MCF 10A (cell line): Measurements from ENCODE around the gene FOXP1. TPM values are rescaled to one million over a fixed set of nuclear protein-coding genes. Genes with fewer than 3 reads are reported as not detected.
"Not testable (repeated sequence)": the region's sequence is repeated elsewhere in the genome, so short reads cannot be mapped to it uniquely, and the experiment has no call there.

Experiments
- BruUV-seq: library from RNA; stranded (reverse); fragments of 400-500 nt; replicated peaks from 2 replicates; lab custom pipeline; 2021; lab: Mats Ljungman, UMichigan
- CTCF ChIA-PET: fragments of 300-600 bp; sonication (Branson Sonifier 250); formaldehyde crosslinking; extraction: SDS; loops from one replicate; lab custom pipeline; 2021; ENCODE audit warnings: antibody characterized with exemption, inconsistent platforms; lab: Yijun Ruan, JAX
- POLR2A ChIA-PET: fragments of 300-600, 350-650 bp; sonication (Branson Sonifier 250); formaldehyde crosslinking; extraction: SDS; loops from one replicate; lab custom pipeline; 2020; ENCODE audit warnings: antibody characterized with exemption, inconsistent platforms; lab: Yijun Ruan, JAX
- DNase-seq: peaks from one replicate; pipeline ENCODE4 v3.0.0-alpha.2; 2018; ENCODE audit not compliant: unreplicated experiment
- H3K27ac Mint-ChIP-seq: one replicate; pipeline ENCODE4 v1.8.0; 2022; ENCODE audit warnings: mild to moderate bottlenecking, low read depth, mixed read lengths; ENCODE audit not compliant: unreplicated experiment
- H3K27me3 Mint-ChIP-seq: one replicate; pipeline ENCODE4 v1.8.0; 2022; ENCODE audit warnings: mixed read lengths; ENCODE audit not compliant: insufficient read depth, unreplicated experiment
- H3K36me3 Mint-ChIP-seq: one replicate; pipeline ENCODE4 v1.8.0; 2022; ENCODE audit warnings: mild to moderate bottlenecking, moderate library complexity, mixed read lengths; ENCODE audit not compliant: insufficient read depth, unreplicated experiment
- H3K4me1 Mint-ChIP-seq: one replicate; pipeline ENCODE4 v1.8.0; 2022; ENCODE audit warnings: mixed read lengths; ENCODE audit not compliant: insufficient read depth, unreplicated experiment
- H3K4me3 Mint-ChIP-seq: one replicate; pipeline ENCODE4 v1.8.0; 2022; ENCODE audit warnings: mild to moderate bottlenecking, moderate library complexity, mixed read lengths; ENCODE audit not compliant: unreplicated experiment
- H3K9me3 Mint-ChIP-seq: one replicate; pipeline ENCODE4 v1.8.0; 2022; ENCODE audit warnings: mixed read lengths; ENCODE audit not compliant: unreplicated experiment
- intact Hi-C: fragments of 100-400 bp; cut with micrococcal nuclease; formaldehyde crosslinking; loops from 2 replicates; pipeline ENCODE4 v1.14.1; 2022
- total RNA-seq: library from RNA; stranded (reverse); gene quantifications from 2 replicates; pipeline ENCODE4 v1.2.3, GENCODE V29; 2022
- TF ChIP-seq, protein P1 (sequence below): fragments of 200-600 bp; IDR thresholded peaks from one replicate; pipeline ENCODE4 v1.8.0; 2022; ENCODE audit warnings: antibody characterized with exemption, mild to moderate bottlenecking; ENCODE audit not compliant: unreplicated experiment

FOXP1 gene
- total RNA-seq, 1 experiment from 2014 or later: 49.0 TPM

DNA sequence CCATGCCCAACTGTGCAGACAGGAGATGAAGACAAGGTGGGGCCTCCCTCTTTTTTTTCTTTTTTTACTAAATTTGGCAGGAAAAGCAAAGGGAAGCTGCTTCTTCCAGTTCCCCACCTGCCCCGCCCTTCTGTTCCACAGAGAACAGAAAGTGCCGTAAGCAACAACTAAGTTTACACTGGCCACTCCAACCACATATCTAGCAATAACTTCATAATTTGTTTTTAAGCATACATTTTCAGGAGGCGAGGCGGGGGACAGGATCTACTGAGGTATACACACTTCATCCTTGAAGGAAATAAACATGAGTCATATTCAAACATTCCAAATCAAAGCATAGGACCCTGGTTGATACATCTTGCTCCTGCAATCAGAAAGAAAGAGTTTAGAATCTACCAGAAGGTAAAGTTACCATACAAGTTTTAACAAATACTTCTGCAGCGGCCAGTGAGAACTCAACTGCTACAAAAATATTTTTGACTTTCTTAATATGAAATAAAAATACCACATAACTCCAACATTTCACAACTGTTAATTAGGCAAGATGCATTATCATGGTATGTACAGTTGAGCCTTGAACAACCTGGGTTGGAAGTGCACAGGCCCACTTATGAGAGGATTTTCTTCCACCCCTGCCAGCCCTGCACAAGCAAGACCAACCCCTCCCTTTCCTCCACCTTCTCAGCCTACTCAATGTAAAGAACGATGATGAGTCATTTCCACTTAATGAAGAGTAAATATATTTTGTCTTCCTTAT lies 50.7 kb downstream of the FOXP1 start:
- peak; percentile 88 for DNase-seq
- POLR2A ChIA-PET: interaction anchor here (0.6 to 9.3 kb wide), 21 partner anchors 10 to 474 kb away, joined by 3 to 104 read pairs (median 4); partner anchors contain the start of gene FOXP1
- H3K4me1 Mint-ChIP-seq: peaks cover 77% of the 10 kb centered on the region
- intact Hi-C loops: no loop called here
- H3K27me3 Mint-ChIP-seq: no peaks in the 10 kb centered on the region
- no peaks in the 10 kb centered on the region for H3K36me3 Mint-ChIP-seq
- TF ChIP-seq, protein P1, sequence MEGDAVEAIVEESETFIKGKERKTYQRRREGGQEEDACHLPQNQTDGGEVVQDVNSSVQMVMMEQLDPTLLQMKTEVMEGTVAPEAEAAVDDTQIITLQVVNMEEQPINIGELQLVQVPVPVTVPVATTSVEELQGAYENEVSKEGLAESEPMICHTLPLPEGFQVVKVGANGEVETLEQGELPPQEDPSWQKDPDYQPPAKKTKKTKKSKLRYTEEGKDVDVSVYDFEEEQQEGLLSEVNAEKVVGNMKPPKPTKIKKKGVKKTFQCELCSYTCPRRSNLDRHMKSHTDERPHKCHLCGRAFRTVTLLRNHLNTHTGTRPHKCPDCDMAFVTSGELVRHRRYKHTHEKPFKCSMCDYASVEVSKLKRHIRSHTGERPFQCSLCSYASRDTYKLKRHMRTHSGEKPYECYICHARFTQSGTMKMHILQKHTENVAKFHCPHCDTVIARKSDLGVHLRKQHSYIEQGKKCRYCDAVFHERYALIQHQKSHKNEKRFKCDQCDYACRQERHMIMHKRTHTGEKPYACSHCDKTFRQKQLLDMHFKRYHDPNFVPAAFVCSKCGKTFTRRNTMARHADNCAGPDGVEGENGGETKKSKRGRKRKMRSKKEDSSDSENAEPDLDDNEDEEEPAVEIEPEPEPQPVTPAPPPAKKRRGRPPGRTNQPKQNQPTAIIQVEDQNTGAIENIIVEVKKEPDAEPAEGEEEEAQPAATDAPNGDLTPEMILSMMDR: no peak
- H3K4me3 Mint-ChIP-seq: peak overlapping the region; percentile 53
- no TSS peak for BruUV-seq
- H3K27ac Mint-ChIP-seq: peak overlapping the region; percentile 92
- no peaks in the 10 kb centered on the region for H3K9me3 Mint-ChIP-seq
- CTCF ChIA-PET: interaction anchor here (0.5 to 0.6 kb wide), 2 partner anchors 104 to 107 kb away, joined by 3 to 4 read pairs; no protein-coding TSS in a partner anchor

DNA sequence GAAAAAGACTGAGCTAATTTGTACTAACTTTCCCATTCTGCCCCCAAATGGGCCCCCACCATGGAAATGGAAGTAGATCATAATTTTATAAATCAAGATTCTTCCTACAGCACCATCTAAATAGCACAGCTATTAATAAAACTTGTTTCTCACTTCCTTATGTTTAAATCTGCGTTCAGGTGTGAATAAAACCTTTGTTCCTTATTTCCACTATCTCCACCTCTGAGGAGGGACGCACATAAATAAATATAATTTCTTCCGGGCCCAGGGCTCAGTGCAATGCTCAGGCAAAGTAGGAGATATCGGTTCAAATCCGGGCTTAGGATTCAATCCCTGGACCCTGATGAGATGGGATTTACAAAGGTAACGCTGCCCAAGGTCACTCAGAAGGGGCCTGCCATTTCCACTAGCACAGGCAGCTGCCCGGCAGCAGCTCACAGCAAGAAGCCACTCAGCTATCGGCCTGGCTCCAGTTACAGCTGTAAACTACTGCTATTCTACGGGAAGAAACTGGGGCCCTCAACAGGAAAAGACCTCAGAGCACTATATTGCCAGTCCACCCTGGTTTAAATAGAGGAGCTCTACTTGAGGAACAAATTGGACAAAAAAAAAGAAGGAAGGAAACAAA lies 52.5 kb downstream of the FOXP1 start:
- POLR2A ChIA-PET: interaction anchor here (1.0 to 9.3 kb wide), 3 partner anchors 27 to 53 kb away, joined by 3 to 104 read pairs (median 7); partner anchors contain the start of gene FOXP1
- CTCF ChIA-PET: interaction anchor here (0.6 to 1.6 kb wide), 2 partner anchors 33 to 669 kb away, joined by 3 to 6 read pairs; no protein-coding TSS in a partner anchor
- TF ChIP-seq, protein P1: no peak
- DNase-seq: no peak
- no TSS peak for BruUV-seq
- Mint-ChIP-seq H3K4me3 (no peak overlapping the region), H3K27me3 (no peaks in the 10 kb centered on the region), H3K4me1 (peaks cover 71% of the 10 kb centered on the region), H3K27ac (peak overlapping the region; percentile 92), H3K9me3 (no peaks in the 10 kb centered on the region), H3K36me3 (no peaks in the 10 kb centered on the region)
- intact Hi-C loops: no loop called here

DNA sequence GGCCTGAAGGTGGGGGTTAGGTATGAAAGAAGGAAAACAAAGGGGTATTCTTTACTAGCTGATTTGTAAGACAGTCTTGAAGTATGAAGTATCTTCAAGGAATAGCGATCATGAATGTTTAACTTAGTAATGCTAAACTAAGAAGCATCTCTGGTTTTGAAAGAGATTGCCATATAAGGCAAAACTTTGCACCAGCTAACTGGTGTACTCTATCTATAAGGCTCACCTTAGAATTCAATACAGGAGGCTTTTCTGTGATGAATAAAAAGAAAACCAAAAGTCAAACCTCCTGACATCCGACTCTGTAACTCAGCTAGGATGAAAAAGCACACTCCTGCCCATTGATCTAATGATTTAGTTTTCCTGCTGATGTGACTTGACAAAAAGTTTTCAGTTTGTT lies 54.7 kb downstream of the FOXP1 start:
- no peaks in the 10 kb centered on the region for H3K27me3 Mint-ChIP-seq
- no peak overlapping the region for H3K4me3 Mint-ChIP-seq
- no TSS peak for BruUV-seq
- H3K9me3 Mint-ChIP-seq: no peaks in the 10 kb centered on the region
- intact Hi-C loops: no loop called here
- DNase-seq: no peak
- no peaks in the 10 kb centered on the region for H3K36me3 Mint-ChIP-seq
- POLR2A ChIA-PET: interaction anchor here (1.6 to 2.3 kb wide), 2 partner anchors 8 to 25 kb away, joined by 4 to 8 read pairs; no protein-coding TSS in a partner anchor
- CTCF ChIA-PET: no interaction called here
- peak overlapping the region; percentile 69 for H3K27ac Mint-ChIP-seq
- TF ChIP-seq, protein P1: no peak
- peaks cover 53% of the 10 kb centered on the region for H3K4me1 Mint-ChIP-seq

DNA sequence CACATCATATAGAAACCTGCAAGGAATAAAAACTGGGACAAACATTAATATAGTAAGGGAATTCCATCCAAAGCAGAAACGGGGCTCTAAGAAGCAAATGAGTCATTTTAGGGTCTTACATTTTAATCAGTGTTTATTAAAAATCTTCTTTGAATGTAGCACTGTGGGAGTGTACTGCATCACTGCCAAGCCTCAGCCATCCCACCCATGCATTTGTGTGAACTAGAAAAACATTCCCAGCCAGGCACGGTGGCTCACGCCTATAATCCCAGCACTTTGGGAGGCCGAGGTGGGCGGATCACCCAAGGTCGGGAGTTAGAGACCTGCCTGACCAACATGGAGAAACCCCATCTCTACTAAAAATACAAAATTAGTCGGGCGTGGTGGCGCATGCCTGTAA lies 57.1 kb downstream of the FOXP1 start:
- peaks cover 30% of the 10 kb centered on the region for H3K4me1 Mint-ChIP-seq
- H3K4me3 Mint-ChIP-seq, POLR2A ChIA-PET, H3K27me3 Mint-ChIP-seq, intact Hi-C loops, H3K27ac Mint-ChIP-seq, H3K9me3 Mint-ChIP-seq, DNase-seq, BruUV-seq, CTCF ChIA-PET, H3K36me3 Mint-ChIP-seq: not testable (repeated sequence)
